NCI-H1092 (cell line): ENCODE data around the gene HORMAD1.
A peak's percentile ranks its signal among the peaks of the same experiment; 100 is the strongest.
"Not testable (repeated sequence)": the region's sequence is repeated elsewhere in the genome, so short reads cannot be mapped to it uniquely, and the experiment has no call there.

Experiments
- DNase-seq: peaks from one replicate; lab custom pipeline; 2025; lab: John Stamatoyannopoulos, UW

HORMAD1 gene

GRCh38 chr1:150696995-150697927, 23.4 kb downstream of the HORMAD1 start, which contains the start of gene GOLPH3L:
Gene GOLPH3L (minus strand): TSS chr1:150697154. CDS start chr1:150694838, 2,316 bp downstream.
- peak; percentile 99 for DNase-seq

GRCh38 chr1:150696590-150696989, 24.1 kb downstream of the HORMAD1 start:
- no peak for DNase-seq

GRCh38 chr1:150696162-150696561, 24.5 kb downstream of the HORMAD1 start:
- no peak for DNase-seq

- no peak for DNase-seq
Observed at GRCh38 chr1:150695561-150695960, 25.1 kb downstream of the HORMAD1 start.

- no peak for DNase-seq
Observed at GRCh38 chr1:150692720-150693119, 28.0 kb downstream of the HORMAD1 start.

GRCh38 chr1:150688763-150689162, 31.9 kb downstream of the HORMAD1 start:
- DNase-seq, result no peak

GRCh38 chr1:150686275-150686674, 34.4 kb downstream of the HORMAD1 start:
- DNase-seq, result no peak

- no peak for DNase-seq
Observed at GRCh38 chr1:150683914-150684313, 36.8 kb downstream of the HORMAD1 start.

- DNase-seq, result no peak
Observed at GRCh38 chr1:150678988-150679387, 41.7 kb downstream of the HORMAD1 start.

GRCh38 chr1:150674881-150675280, 45.8 kb downstream of the HORMAD1 start:
- no peak for DNase-seq

- no peak for DNase-seq
Observed at GRCh38 chr1:150663321-150663720, 57.4 kb downstream of the HORMAD1 start.

- DNase-seq, result no peak
Observed at GRCh38 chr1:150662811-150663210, 57.9 kb downstream of the HORMAD1 start.

GRCh38 chr1:150661156-150661555, 59.5 kb downstream of the HORMAD1 start:
- no peak for DNase-seq

- DNase-seq, result no peak
Observed at GRCh38 chr1:150660584-150660983, 60.1 kb downstream of the HORMAD1 start.

- not testable (repeated sequence) for DNase-seq
Observed at GRCh38 chr1:150657064-150657463, 63.6 kb downstream of the HORMAD1 start.

- DNase-seq, result not testable (repeated sequence)
Observed at GRCh38 chr1:150654635-150655034, 66.1 kb downstream of the HORMAD1 start.

- no peak for DNase-seq
Observed at GRCh38 chr1:150650193-150650592, 70.5 kb downstream of the HORMAD1 start.

- no peak for DNase-seq
Observed at GRCh38 chr1:150649441-150650075, 71.1 kb downstream of the HORMAD1 start.
